Right lobe of liver (tissue), 6 donors: ENCODE data around the gene PGD. TPM values are rescaled to one million over a fixed set of nuclear protein-coding genes. Genes with fewer than 3 reads are reported as not detected.
"Not testable (repeated sequence)": the region's sequence is repeated elsewhere in the genome, so short reads cannot be mapped to it uniquely, and the experiment has no call there.

Experiments used
- ATAC-seq, 4 donors: fragments of 200-7000 bp; cut with Tn5 transposase; one replicate each; pipeline ENCODE4 v1.9.1; 2020; ENCODE audit warnings: mild to moderate bottlenecking in 4 of 4, moderate library complexity in 4 of 4
- DNase-seq, 3 donors: peaks; one replicate each; pipeline ENCODE4 v3.0.0-alpha.2; 2020
- H3K27ac ChIP-seq, 3 donors: fragments of 200-600 bp; one replicate each; pipeline ENCODE4 v1.8.0; 2022
- H3K27me3 ChIP-seq, 2 donors: fragments of 200-600 bp; one replicate each; pipeline ENCODE4 v1.8.0; 2022
- H3K36me3 ChIP-seq, 4 donors: fragments of 200-600 bp; sonication (generic) in 1 of 4; one replicate each; pipeline versions ENCODE4 v1.5.1 to v1.8.0; 2017 to 2022; ENCODE audit warnings: control low read depth in 1 of 4
- H3K4me1 ChIP-seq, 4 donors: fragments of 200-600 bp; sonication (generic) in 1 of 4; one replicate each; pipeline versions ENCODE4 v1.5.1 to v1.8.0; 2017 to 2022; ENCODE audit warnings: control low read depth in 1 of 4
- H3K4me3 ChIP-seq, 3 donors: fragments of 200-600 bp; one replicate each; pipeline ENCODE4 v1.8.0; 2022
- H3K9me3 ChIP-seq, 4 donors: fragments of 200-600 bp; sonication (generic) in 1 of 4; one replicate each; pipeline versions ENCODE4 v1.5.1 to v1.8.0; 2017 to 2022; ENCODE audit warnings: control low read depth in 1 of 4
- CTCF ChIP-seq, 4 donors: fragments of 200-600 bp in 3 of 4; fragments of 450-650 bp in 1 of 4; IDR thresholded peaks; one replicate each; pipeline versions ENCODE4 v1.5.1 to v1.8.0; 2016 to 2022; ENCODE audit warnings: antibody characterized with exemption in 4 of 4, mild to moderate bottlenecking in 2 of 4
- POLR2A ChIP-seq: fragments of 450-650 bp; IDR thresholded peaks from one replicate; pipeline ENCODE4 v1.6.1; 2017; ENCODE audit warnings: antibody characterized with exemption, mild to moderate bottlenecking
- WGBS: methylation state at CpG from one replicate; pipeline ENCODE4 v1.1.6; 2018; ENCODE audit warnings: low coverage, low lambda C conversion rate; ENCODE audit not compliant: insufficient coverage; ENCODE audit errors: missing lambda C conversion rate; 5-methylcytosine and 5-hydroxymethylcytosine counted together
- intact Hi-C, 2 donors: fragments of 100-400 bp; cut with DNase I; formaldehyde crosslinking; loops; one replicate each; pipeline versions ENCODE4 v1.11.2 to v1.14.1; 2022
- total RNA-seq, 6 experiments: library from RNA; depleted of rRNA in 2 of 6; stranded (reverse); fragments of >200 nt in 2 of 6; fragmentation: NEBNext Ultra II Directional in 3 of 6; extraction: Animal tissue kit (Norgen Biotek cat#: 25700) in 3 of 6; gene quantifications; one replicate each; pipeline versions ENCODE4 v1.1.0 to v1.2.4, GENCODE V29; 2016 to 2023
- donor health status: DM: no; HTN: yes; CAD: no.
- donor health status: DM: no; HTN: no; CAD: no.
- donor health status: DM: no; HTN: no; CAD: no.
- donor health status: DM: no; HTN: yes; CAD: no.
- donor health status: DM: no; HTN: yes; CAD: no.

The PGD gene
- total RNA-seq, 6 experiments from 2014 or later, result 51.9 to 151 (median 72.0) TPM

- DNase-seq (peak in 1 of 3 donors; percentile 51), ATAC-seq (peak; percentile 61 to 88 (median 71))
- WGBS, result 62% methylated on average over 6 of the region's 6 CpGs
- no peak overlapping the region for H3K4me3 ChIP-seq
- TF ChIP-seq CTCF (IDR thresholded peaks at IDR 0.05) (no peak), POLR2A (no peak)
- H3K27me3 ChIP-seq, result no peaks in the 10 kb centered on the region
- H3K9me3 ChIP-seq, result no peaks in the 10 kb centered on the region
- peaks cover 3 to 96% (median 42%) of the 10 kb centered on the region in 4 donors for H3K36me3 ChIP-seq
- peaks cover 0 to 13% (median 0%) of the 10 kb centered on the region in 4 donors for H3K4me1 ChIP-seq
- intact Hi-C loops, result no loop called here
- H3K27ac ChIP-seq, result peak overlapping the region in 2 of 3 donors; percentile 13 to 17
Measured at GRCh38 chr1:10415211-10415930, 16.5 kb downstream of the PGD start.

DNA sequence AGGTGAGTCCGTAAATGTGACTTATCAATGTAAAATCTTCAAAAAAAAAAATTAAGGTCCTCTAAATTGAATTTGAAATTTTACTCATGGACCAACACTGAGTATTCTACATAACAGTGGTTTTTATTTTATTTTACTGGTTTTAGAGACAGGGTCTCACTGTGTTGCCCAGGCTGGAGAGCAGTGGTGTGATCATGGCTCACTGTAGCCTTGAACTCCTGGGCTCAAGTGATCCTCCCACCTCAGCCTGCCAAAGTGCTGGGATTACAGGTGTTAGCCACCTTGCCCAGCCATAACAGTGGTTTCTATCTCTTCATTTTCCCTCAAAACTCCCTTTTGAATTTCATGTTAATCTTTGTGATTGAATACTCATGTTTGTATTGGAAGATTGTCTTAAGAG lies 17.1 kb downstream of the PGD start:
- peaks cover 0 to 13% (median 0%) of the 10 kb centered on the region in 4 donors for H3K4me1 ChIP-seq
- ATAC-seq, H3K27me3 ChIP-seq, H3K4me3 ChIP-seq, intact Hi-C loops, H3K9me3 ChIP-seq: not testable (repeated sequence)
- H3K36me3 ChIP-seq, result peaks cover 3 to 92% (median 40%) of the 10 kb centered on the region in 4 donors
- H3K27ac ChIP-seq, result peak overlapping the region in 2 of 3 donors; percentile 4 to 17
- peak in 1 of 3 donors; percentile 2 for DNase-seq
- 89% methylated on average over 1 of the region's 1 CpG for WGBS

DNA sequence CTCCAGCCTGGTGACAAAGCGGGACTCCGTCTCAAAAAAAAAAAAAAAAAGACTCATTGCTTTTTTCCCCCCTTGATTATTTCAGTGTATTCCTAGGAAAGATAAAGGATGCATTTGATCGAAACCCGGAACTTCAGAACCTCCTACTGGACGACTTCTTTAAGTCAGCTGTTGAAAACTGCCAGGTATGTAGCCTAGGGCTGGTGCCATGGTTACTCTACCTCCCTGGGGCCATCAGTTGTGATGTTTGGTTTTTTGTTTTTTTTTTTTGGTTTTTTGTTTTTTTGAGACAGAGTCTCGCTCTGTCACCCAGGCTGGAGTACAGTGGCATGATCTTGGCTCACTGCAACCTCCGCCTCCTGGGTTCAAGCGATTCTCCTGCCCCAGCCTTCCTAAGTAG lies 19.9 kb downstream of the PGD start:
- Histone ChIP-seq H3K36me3 (peaks cover 0 to 64% (median 28%) of the 10 kb centered on the region in 4 donors), H3K4me1 (peaks cover 0 to 13% (median 0%) of the 10 kb centered on the region in 4 donors)
- ATAC-seq, H3K27ac ChIP-seq, H3K4me3 ChIP-seq, DNase-seq, H3K27me3 ChIP-seq, H3K9me3 ChIP-seq, intact Hi-C loops: not testable (repeated sequence)
- WGBS, result 88% methylated on average over 7 of the region's 8 CpGs

GRCh38 chr1:10419351-10419750 lies 20.5 kb downstream of the PGD start:
- H3K36me3 ChIP-seq, result peaks cover 0 to 58% (median 26%) of the 10 kb centered on the region in 4 donors
- DNase-seq, result peak in 1 of 3 donors; percentile 40
- no peak overlapping the region for H3K27ac ChIP-seq

GRCh38 chr1:10421637-10422036 lies 22.8 kb downstream of the PGD start:
- no peak for TF ChIP-seq POLR2A
- no peak for TF ChIP-seq CTCF (IDR thresholded peaks at IDR 0.05)
- 90% methylated on average over 2 of the region's 5 CpGs for WGBS
- Histone ChIP-seq H3K27me3 (no peaks in the 10 kb centered on the region), H3K4me3 (no peak overlapping the region), H3K27ac (no peak overlapping the region), H3K9me3 (no peaks in the 10 kb centered on the region), H3K4me1 (peaks cover 0 to 10% (median 0%) of the 10 kb centered on the region in 4 donors), H3K36me3 (peaks cover 0 to 39% (median 22%) of the 10 kb centered on the region in 4 donors)
- no peak for DNase-seq
- ATAC-seq, result no peak
- intact Hi-C loops, result loop anchor here in 1 of 2 donors (10.0 kb wide), 1 partner anchor 47 kb away; no protein-coding TSS in a partner anchor

More at GRCh38 chr1:10419351-10419750, 20.5 kb downstream of the PGD start:
- Histone ChIP-seq H3K27me3 (no peaks in the 10 kb centered on the region), H3K4me1 (peaks cover 0 to 18% (median 0%) of the 10 kb centered on the region in 4 donors), H3K9me3 (no peaks in the 10 kb centered on the region), H3K4me3 (no peak overlapping the region)
- ATAC-seq, result peak in 1 of 4 donors; percentile 8
- 85% methylated on average over 4 of the region's 15 CpGs for WGBS
- intact Hi-C loops, result no loop called here
- TF ChIP-seq POLR2A, result no peak
- TF ChIP-seq CTCF (IDR thresholded peaks at IDR 0.05), result no peak
